Suppressor macrophage (primary cell): ENCODE results near the gene TM2D3.

Experiments
- DNase-seq, 4 experiments: peaks; one replicate each; pipeline ENCODE4 v3.0.0-alpha.2; 2020 to 2022
- total RNA-seq, 17 experiments: gene quantifications; one replicate each; lab custom pipeline; 2026; ENCODE audit warnings: mixed read lengths in 6 of 17, inconsistent platforms in 3 of 17; lab: John Stamatoyannopoulos, UW

Gene TM2D3, protein sequence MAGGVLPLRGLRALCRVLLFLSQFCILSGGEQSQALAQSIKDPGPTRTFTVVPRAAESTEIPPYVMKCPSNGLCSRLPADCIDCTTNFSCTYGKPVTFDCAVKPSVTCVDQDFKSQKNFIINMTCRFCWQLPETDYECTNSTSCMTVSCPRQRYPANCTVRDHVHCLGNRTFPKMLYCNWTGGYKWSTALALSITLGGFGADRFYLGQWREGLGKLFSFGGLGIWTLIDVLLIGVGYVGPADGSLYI
- total RNA-seq: 13.7 to 33.2 (median 21.9) reads per million in 17 experiments

DNA sequence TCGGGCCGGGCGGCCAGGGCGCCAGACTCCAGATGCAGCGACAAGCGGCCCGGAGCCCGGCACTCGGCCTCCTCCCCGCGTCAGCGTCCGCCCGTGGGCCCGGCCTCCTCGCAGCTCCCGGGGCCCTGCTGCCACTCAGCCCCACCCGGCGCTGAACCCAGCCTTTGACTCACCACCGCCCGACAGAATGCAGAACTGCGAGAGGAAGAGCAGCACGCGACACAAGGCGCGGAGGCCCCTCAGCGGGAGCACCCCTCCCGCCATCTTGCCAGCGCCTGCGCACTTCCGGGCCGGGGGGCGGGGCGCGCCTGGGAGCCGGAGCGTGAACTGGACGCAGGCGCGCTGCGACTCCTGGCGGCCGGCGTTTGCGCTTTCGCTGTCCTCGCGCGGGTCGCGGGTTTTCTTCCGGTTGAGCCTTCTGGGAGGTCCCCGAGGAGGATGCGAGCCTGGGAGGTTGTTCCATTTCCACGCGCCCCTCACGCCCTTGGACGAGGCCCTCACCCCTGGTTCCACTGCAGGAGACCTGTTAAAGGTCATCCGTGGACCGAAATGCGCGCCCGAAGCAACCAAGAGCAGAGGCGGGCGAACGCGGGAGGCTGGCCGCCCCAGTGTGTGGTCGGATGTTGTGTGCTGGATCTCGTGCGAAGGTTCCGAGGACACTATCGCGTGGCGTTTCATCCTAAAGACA is at the start of gene TM2D3:
TM2D3 (minus strand) TSS at position 284 of the 688 bp plus-strand sequence; CDS start at position 264, 20 bp downstream.
- DNase-seq: peak; percentile 97 to 99 (median 98)

GRCh38 chr15:101698314-101698713 is 46.1 kb upstream of the TM2D3 start:
- DNase-seq: no peak

- no peak for DNase-seq
Observed at GRCh38 chr15:101697488-101697887, 45.3 kb upstream of the TM2D3 start.

GRCh38 chr15:101696829-101697228 is 44.6 kb upstream of the TM2D3 start:
- no peak for DNase-seq

DNA sequence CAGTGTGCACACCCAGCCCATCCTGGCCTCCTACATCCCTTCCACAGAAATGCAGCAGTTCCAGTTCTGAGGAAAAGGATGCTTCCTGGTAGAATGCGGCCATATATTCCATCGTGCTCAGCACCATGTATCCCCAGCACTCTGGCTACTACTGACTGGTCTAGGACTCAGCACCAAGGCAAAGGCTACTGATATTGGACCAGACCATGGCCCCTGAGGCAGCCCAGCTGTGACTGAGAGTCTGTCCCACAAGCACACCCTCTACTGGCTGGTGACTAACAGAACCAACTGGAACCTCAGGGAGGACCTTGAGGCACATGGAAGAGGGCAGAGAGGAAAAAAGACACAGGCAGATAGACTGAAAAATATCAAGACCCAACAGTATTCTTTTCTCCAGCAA is 42.1 kb upstream of the TM2D3 start:
- DNase-seq: peak in 1 of 4 experiments; percentile 6

DNA sequence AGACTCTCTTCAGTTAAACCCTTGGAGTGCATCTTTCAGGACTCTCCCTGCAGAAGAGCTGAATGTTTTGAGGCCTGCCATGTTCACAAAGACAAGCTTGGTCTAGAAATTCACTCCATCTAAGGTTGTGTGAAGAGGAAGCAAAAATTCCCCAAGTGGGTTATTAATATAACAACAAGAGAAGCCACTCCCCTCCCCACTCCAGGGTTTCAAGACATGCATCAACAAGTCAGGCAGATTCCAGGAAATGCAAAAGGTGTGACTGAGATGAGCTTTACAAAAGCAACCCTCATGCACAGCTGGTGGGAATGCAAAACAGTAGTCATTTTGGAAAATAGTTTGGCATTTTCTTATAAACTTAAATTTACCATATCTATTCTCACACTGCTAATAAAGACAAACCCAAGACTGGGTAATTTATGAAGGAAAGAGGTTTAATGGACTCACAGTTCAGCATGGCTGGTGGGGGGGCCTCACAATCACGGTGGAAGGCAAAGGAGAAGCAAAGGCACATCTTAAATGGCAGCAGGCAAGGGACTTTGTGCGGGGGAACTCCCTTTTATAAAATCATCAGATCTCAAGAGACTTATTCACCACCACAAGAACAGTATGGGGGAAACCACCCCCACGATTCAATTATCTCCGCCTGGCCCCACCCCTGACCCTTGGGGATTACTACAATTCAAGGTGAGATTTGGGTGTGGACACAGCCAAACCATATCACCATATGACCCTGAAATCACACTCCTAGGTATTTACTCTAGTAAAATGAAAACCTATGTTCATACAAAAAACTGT is 40.8 kb upstream of the TM2D3 start:
- no peak for DNase-seq

DNA sequence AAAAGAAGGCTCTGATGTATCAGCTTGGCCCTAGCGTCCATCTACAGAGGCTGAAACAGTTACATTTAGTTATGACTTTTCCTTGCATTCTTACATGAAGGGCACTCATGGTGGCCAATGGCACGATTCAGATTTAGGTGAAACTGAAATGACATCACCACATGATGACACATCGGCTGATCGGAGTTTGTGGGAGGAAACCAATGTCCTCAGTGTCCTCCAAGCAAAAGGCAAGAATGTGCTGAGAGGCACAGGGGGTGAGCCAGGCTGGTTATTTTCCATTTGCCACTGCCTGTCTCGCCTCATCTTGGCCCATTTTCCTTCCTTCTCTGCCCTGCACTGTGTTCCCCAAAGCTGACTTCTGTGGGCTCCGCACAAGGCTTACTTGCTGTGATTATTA is 37.7 kb upstream of the TM2D3 start:
- peak in 2 of 4 experiments; percentile 6 to 7 for DNase-seq

DNA sequence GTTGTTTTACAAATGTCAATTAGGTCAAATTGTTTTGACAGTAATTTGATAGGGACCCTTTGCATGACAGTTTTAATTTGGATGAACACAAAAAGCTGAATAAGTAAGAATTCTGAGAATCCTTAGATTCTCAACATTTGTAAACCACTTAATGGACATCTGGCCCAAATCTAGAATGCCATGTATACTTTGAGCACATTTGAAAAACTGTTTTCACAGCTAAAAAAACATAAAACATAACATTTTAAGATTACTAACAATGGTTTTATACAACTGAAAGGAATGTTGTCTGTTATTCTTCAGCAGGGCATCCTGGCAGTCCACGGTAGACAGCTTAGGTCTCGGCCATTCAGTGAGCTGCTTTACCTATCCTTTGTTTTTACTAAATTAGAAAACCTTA is 34.5 kb upstream of the TM2D3 start:
- no peak for DNase-seq

DNA sequence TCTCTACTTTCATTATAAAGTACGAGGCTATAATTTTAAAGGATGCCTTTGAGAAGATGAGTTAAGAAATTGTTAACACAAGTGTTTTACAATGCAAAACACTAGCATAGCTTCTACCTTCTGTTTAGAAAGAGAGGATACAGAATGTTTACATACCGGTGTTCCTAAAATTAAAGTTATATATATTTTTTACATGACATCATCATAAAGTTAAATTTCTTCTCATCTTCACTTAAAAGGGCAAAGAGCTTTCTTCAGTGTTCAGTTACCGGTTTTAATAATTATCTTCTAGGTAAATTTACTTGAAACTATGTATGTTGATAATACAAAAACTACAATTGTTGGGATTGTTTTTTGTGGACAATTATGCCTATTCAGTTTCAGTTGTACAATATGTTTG is 32.7 kb upstream of the TM2D3 start:
- no peak for DNase-seq

GRCh38 chr15:101684384-101684783 is 32.2 kb upstream of the TM2D3 start:
- no peak for DNase-seq

- DNase-seq: no peak
Observed at GRCh38 chr15:101679806-101680205, 27.6 kb upstream of the TM2D3 start.

DNA sequence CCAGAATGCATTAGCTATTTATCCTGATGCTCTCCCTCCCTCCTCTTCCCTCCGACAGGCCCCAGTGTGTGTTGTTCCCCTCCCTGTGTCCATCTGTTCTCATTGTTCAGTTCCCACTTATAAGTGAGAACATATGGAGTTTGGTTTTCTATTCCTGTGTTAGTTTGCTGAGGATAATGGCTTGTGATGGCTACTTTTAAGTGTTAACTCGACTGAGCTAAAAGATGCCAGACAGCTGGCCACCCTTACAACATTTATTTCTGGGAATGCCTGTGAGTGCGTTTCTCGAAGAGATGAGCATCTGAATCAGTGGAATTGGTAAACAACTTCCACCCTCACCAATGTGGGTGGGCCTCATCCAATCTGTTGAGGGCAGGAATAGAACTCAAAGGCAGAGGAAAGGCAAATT is 24.7 kb upstream of the TM2D3 start:
- DNase-seq: no peak

- no peak for DNase-seq
Observed at GRCh38 chr15:101675796-101676582, 23.8 kb upstream of the TM2D3 start.

DNA sequence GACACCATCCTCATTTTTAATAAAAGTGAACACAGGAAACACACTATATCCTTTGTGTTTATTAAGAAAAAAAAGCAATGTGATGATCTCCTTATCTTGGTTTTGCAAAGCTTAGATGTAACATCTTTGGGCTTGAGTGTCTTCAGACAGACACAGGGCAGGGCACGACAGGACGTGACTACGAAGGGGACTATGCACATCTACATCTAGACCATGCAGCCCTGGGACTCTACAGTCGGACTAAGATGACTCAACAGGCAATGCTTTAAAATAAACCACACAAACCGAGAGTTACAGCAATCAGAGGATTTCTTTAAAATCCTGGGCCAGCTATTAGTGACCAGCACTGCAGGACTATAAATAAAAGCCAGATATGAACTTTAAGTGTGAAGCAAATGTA is 22.8 kb upstream of the TM2D3 start:
- DNase-seq: no peak

- DNase-seq: no peak
Observed at GRCh38 chr15:101672298-101672697, 20.1 kb upstream of the TM2D3 start.

DNA sequence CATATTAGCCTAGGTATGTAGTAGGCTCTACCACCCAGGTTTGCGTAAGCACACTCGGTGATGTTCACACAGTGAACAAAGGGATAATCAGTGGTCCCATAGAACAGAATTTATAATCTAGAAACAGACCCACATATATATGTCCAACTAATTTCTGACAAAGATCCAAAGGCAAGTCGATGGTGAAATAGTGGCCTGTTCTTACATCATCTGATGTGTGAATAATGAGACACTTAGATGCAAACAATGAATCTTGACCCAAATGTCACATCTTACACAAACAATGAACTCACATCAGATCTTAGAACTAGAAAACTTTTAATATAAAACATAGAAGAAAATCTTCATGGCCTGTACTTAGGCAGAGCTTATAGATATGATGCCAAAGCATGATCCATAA is 17.6 kb upstream of the TM2D3 start:
- peak in 1 of 4 experiments; percentile 14 for DNase-seq

DNA sequence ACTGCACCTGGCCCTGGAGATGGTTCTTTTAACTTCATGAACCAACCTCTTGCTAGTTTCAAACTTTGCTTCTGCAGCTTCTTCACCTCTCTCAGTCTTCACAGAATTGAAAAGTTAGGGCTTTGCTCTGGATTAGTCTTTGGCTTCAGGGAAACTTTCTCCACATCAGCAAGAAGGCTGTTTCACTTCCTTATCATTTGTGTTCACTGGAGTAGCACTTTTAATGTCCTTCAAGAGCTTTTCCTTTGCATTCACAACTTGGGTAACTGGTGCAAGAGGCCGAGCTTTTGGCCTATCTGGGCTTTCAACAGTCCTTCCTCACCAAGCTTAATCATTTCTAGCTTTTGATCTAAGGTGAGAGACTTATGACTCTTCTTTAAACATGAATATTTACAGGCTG is 15.7 kb upstream of the TM2D3 start:
- peak in 2 of 4 experiments; percentile 37 to 56 for DNase-seq

GRCh38 chr15:101664303-101664913 is 12.2 kb upstream of the TM2D3 start:
- no peak for DNase-seq

GRCh38 chr15:101662203-101662602 is 10.0 kb upstream of the TM2D3 start:
- no peak for DNase-seq

- DNase-seq: no peak
Observed at GRCh38 chr15:101660005-101660404, 7.8 kb upstream of the TM2D3 start.

DNA sequence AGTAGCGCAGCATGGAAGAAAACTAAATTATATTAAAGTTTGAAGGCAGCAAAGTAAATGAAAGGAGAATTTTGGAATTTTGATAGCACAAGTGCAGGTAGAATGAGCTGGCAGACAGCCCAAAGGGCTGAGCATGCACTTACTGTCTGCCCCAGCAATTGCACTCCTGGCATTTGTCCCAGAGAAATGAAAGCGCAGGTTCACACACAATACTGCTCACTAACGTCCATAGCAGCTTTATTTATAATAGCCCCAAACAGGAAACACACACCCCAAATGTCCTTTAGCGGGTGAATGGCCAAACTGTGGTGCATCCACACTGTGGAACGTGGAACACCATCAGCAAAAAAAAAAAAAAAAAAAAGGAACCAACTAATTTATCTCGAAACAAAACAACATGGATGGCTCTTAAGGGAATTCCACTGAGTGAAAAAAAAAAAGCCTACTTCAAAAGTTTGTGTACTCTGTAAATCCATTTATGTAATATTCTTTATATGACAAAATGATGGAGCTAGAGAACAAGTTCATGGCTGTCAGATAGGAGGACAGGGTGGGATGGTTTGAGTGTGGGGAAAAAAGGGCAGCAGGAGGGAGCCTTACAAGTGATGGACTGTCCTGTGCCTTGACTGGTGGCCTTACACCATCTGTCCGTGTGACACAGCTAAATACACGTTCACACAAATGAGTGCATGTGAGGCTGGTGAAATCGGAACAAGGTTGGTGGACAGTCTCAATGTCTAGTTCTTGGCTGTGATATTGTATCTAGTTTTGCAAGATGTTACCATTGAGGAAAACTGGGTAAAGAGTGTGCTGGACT is 6.0 kb upstream of the TM2D3 start:
- DNase-seq: peak in 2 of 4 experiments; percentile 26 to 36
